ENCODE results near the gene SELENOM.
"Not testable (repeated sequence)": the region's sequence is repeated elsewhere in the genome, so short reads cannot be mapped to it uniquely, and the experiment has no call there.

GRCh38 chr22:31112547-31113091, 5.3 kb upstream of the SELENOM start:
- not testable (repeated sequence) for TF ChIP-seq CTCF (optimal IDR thresholded peaks at IDR 0.05 in 1 of 3, IDR thresholded peaks at IDR 0.05 in 1 of 3, conservative IDR thresholded peaks at IDR 0.05 in 1 of 3; ENCODE audit: extremely low read depth in 1 of 3, insufficient read depth in 2 of 3, low read length in 3 of 3); EZH2 (IDR thresholded peaks at IDR 0.05; ENCODE audit: low read length)

Measured in keratinocyte (primary cell).